ENCODE measurements around the gene RHOH. TPM values are rescaled to one million over a fixed set of nuclear protein-coding genes. Genes with fewer than 3 reads are reported as not detected.

The RHOH gene
- total and polyA plus RNA-seq, 2 experiments from 2014 or later = not detected

DNA sequence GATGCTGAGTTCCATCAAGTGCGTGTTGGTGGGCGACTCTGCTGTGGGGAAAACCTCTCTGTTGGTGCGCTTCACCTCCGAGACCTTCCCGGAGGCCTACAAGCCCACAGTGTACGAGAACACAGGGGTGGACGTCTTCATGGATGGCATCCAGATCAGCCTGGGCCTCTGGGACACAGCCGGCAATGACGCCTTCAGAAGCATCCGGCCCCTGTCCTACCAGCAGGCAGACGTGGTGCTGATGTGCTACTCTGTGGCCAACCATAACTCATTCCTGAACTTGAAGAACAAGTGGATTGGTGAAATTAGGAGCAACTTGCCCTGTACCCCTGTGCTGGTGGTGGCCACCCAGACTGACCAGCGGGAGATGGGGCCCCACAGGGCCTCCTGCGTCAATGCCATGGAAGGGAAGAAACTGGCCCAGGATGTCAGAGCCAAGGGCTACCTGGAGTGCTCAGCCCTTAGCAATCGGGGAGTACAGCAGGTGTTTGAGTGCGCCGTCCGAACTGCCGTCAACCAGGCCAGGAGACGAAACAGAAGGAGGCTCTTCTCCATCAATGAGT lies 46.6 kb downstream of the RHOH start:
- in situ Hi-C loops (cut with MboI) = no loop called here
- TF ChIP-seq EZH2phosphoT487 (IDR thresholded peaks at IDR 0.05; ENCODE audit: insufficient read depth, low read depth) = no peak
- TF ChIP-seq EZH2 (IDR thresholded peaks at IDR 0.05; ENCODE audit: insufficient read depth, poor library complexity, severe bottlenecking) = no peak
- no peaks in the 10 kb centered on the region for H3K4me1 ChIP-seq (ENCODE audit: insufficient read depth)
- H3K27ac ChIP-seq = no peak overlapping the region
- no peaks in the 10 kb centered on the region for H3K79me2 ChIP-seq (ENCODE audit: insufficient read depth)
- H2AFZ ChIP-seq = no peak overlapping the region
- 0 out of 2 replicates have a peak, but pooled peaks cover 5% of the 10 kb centered on the region for H3F3A ChIP-seq (ENCODE audit: insufficient read depth)
- H3K36me3 ChIP-seq (ENCODE audit: low read depth) = no peaks in the 10 kb centered on the region
- no peaks in the 10 kb centered on the region for H4K20me1 ChIP-seq (ENCODE audit: insufficient read depth)
- H3K9ac ChIP-seq = no peak overlapping the region
- 97% methylated on average over 19 of the region's 19 CpGs for WGBS, 2 experiments (ENCODE audit: low coverage in 1 of 2, low lambda C conversion rate in 2 of 2, missing lambda C conversion rate in 2 of 2)
- H3K27me3 ChIP-seq (replicated peaks; ENCODE audit: insufficient read depth) = no peaks in the 10 kb centered on the region
- DNase-seq = no peak
- H3K9me3 ChIP-seq (ENCODE audit: low read depth) = no peaks in the 10 kb centered on the region
- no peak overlapping the region for H3K4me3 ChIP-seq
- no peaks in the 10 kb centered on the region for H3K9me2 ChIP-seq (ENCODE audit: insufficient read depth)
- H3K4me2 ChIP-seq (ENCODE audit: unreplicated experiment) = no peak overlapping the region

DNA sequence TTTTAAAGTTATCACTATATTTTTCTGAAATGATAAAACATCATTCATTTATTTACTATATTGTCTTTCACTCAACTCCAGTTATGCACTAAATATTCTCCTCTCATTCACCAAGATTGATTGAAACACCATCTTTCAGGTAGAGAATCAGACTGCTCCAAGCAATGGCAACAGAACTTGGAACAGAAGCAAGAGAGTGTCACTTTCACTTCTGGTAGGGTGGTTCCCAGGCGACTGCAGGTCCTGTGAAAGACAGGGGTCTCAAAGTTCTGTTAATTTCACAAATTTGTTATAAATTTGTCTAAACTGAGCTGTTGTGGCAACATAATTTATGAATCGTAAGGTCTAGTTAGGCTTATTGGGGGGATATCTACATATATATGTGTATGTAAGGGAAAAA lies 47.8 kb downstream of the RHOH start:
- Histone ChIP-seq H3K4me3 (no peak overlapping the region), H4K20me1 (ENCODE audit: insufficient read depth) (no peaks in the 10 kb centered on the region), H3K4me2 (ENCODE audit: unreplicated experiment) (no peak overlapping the region), H3K9me2 (ENCODE audit: insufficient read depth) (no peaks in the 10 kb centered on the region), H3K9me3 (ENCODE audit: low read depth) (no peaks in the 10 kb centered on the region), H3K36me3 (ENCODE audit: low read depth) (no peaks in the 10 kb centered on the region), H3K4me1 (ENCODE audit: insufficient read depth) (no peaks in the 10 kb centered on the region), H3K79me2 (ENCODE audit: insufficient read depth) (no peaks in the 10 kb centered on the region), H3K27me3 (replicated peaks; ENCODE audit: insufficient read depth) (no peaks in the 10 kb centered on the region), H3K9ac (no peak overlapping the region), H3F3A (ENCODE audit: insufficient read depth) (0 out of 2 replicates have a peak, but pooled peaks cover 5% of the 10 kb centered on the region), H2AFZ (no peak overlapping the region), H3K27ac (no peak overlapping the region)
- TF ChIP-seq EZH2phosphoT487 (IDR thresholded peaks at IDR 0.05; ENCODE audit: insufficient read depth, low read depth) = no peak
- TF ChIP-seq EZH2 (IDR thresholded peaks at IDR 0.05; ENCODE audit: insufficient read depth, poor library complexity, severe bottlenecking) = no peak
- 100% methylated on average over 2 of the region's 2 CpGs for WGBS, 2 experiments (ENCODE audit: low coverage in 1 of 2, low lambda C conversion rate in 2 of 2, missing lambda C conversion rate in 2 of 2)
- in situ Hi-C loops (cut with MboI) = no loop called here
- DNase-seq = no peak

DNA sequence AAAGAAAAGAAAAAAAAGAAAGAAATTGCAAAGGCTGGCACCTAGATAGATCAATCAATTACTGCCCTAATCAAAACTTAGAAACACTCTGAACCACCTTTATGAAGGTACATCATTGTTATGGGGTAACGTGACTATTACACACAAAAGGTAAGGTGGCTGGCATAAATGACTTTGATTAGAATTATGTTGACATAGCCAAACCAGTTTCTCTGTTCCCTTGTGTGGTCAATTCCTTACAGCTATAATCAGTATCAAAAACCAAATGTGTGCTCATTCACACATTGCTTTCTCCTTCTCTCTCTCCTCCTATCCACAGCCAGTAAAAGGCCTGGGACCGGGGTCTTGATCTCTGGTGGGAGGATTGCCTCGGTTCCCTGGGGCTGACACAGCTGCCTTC lies 48.7 kb downstream of the RHOH start:
- H3K9me2 ChIP-seq (ENCODE audit: insufficient read depth) = no peaks in the 10 kb centered on the region
- no peaks in the 10 kb centered on the region for H4K20me1 ChIP-seq (ENCODE audit: insufficient read depth)
- no peak overlapping the region for H3K9ac ChIP-seq
- H2AFZ ChIP-seq = no peak overlapping the region
- no peaks in the 10 kb centered on the region for H3K9me3 ChIP-seq (ENCODE audit: low read depth)
- H3K4me2 ChIP-seq (ENCODE audit: unreplicated experiment) = no peak overlapping the region
- H3K27me3 ChIP-seq (replicated peaks; ENCODE audit: insufficient read depth) = no peaks in the 10 kb centered on the region
- no peak for DNase-seq
- H3K36me3 ChIP-seq (ENCODE audit: low read depth) = no peaks in the 10 kb centered on the region
- in situ Hi-C loops (cut with MboI) = no loop called here
- no peaks in the 10 kb centered on the region for H3K79me2 ChIP-seq (ENCODE audit: insufficient read depth)
- H3F3A ChIP-seq (ENCODE audit: insufficient read depth) = 0 out of 2 replicates have a peak, but pooled peaks cover 5% of the 10 kb centered on the region
- H3K27ac ChIP-seq = no peak overlapping the region
- TF ChIP-seq EZH2phosphoT487 (IDR thresholded peaks at IDR 0.05; ENCODE audit: insufficient read depth, low read depth) = no peak
- no peak for TF ChIP-seq EZH2 (IDR thresholded peaks at IDR 0.05; ENCODE audit: insufficient read depth, poor library complexity, severe bottlenecking)
- H3K4me1 ChIP-seq (ENCODE audit: insufficient read depth) = no peaks in the 10 kb centered on the region
- H3K4me3 ChIP-seq = no peak overlapping the region
- WGBS, 2 experiments (ENCODE audit: low coverage in 1 of 2, low lambda C conversion rate in 2 of 2, missing lambda C conversion rate in 2 of 2) = 64 to 72% methylated on average over 3 of the region's 3 CpGs

DNA sequence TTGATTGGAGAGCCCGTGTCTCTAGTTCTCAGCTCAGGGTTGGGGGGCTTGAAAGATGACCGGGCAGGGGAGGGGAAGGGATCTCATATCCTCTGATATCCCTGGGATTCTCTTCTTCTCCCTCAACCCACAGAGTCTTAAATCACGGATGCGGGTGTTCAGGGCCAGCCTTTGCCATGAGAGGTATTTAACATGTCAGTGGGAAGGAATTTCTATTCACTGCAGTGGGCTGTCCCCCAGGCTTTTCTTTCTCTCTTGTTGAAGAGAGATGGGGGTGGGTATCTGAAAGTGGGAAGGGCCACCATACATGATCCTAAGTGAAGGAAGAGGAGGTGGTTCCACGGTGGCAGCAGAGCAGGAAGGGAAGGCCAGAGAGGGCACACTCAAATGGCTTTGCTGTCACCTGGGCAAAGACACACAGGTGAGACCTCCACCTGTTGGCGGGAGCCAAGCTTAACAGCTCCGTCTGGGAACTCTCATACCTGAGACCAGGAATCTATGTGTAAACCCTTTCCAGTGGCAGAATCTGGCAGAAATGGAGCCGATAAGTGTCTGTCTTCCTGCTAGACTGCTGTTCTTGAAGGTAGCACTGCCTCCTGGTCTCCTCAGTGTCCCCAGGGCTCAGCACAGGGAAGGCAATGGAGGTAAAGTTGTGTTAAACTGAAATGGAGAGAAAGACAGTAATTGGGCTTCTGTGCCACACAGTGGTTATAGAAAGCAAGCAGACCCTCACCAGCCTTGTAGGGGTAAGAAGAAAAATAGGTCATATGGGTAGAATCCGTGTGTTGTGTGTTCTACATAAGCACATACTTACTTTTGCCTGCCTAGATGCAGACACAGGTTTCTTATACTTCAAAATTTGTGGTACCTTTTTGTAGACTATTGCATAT lies 49.4 kb downstream of the RHOH start:
- 0 out of 2 replicates have a peak, but pooled peaks cover 5% of the 10 kb centered on the region for H3F3A ChIP-seq (ENCODE audit: insufficient read depth)
- H3K36me3 ChIP-seq (ENCODE audit: low read depth) = no peaks in the 10 kb centered on the region
- no peak overlapping the region for H2AFZ ChIP-seq
- no peaks in the 10 kb centered on the region for H3K9me2 ChIP-seq (ENCODE audit: insufficient read depth)
- no peaks in the 10 kb centered on the region; the same call in 1 of the 2 replicates for H3K4me1 ChIP-seq (ENCODE audit: insufficient read depth)
- H3K27me3 ChIP-seq (replicated peaks; ENCODE audit: insufficient read depth) = no peaks in the 10 kb centered on the region
- H3K79me2 ChIP-seq (ENCODE audit: insufficient read depth) = no peaks in the 10 kb centered on the region
- no peak overlapping the region for H3K4me3 ChIP-seq
- in situ Hi-C loops (cut with MboI) = no loop called here
- TF ChIP-seq EZH2 (IDR thresholded peaks at IDR 0.05; ENCODE audit: insufficient read depth, poor library complexity, severe bottlenecking) (no peak), EZH2phosphoT487 (IDR thresholded peaks at IDR 0.05; ENCODE audit: insufficient read depth, low read depth) (no peak)
- H3K4me2 ChIP-seq (ENCODE audit: unreplicated experiment) = no peak overlapping the region
- no peak overlapping the region for H3K9ac ChIP-seq
- 59 to 63% methylated on average over 8 to 9 of the region's 9 CpGs for WGBS, 2 experiments (ENCODE audit: low coverage in 1 of 2, low lambda C conversion rate in 2 of 2, missing lambda C conversion rate in 2 of 2)
- no peak for DNase-seq
- no peaks in the 10 kb centered on the region for H4K20me1 ChIP-seq (ENCODE audit: insufficient read depth)
- no peak overlapping the region for H3K27ac ChIP-seq
- H3K9me3 ChIP-seq (ENCODE audit: low read depth) = no peaks in the 10 kb centered on the region

Data from GM23248 (cell line).